Spinal cord (tissue), 10 donors: ENCODE results near the gene OLFM2. TPM values are rescaled to one million over a fixed set of nuclear protein-coding genes. Genes with fewer than 3 reads are reported as not detected.
A peak's percentile ranks its signal among the peaks of the same experiment; 100 is the strongest.

ENCODE experiments used
- DNase-seq, 6 donors: peaks; one replicate each; pipeline versions ENCODE4 v3.0.0 to v3.0.0-alpha.2; 2013 to 2015; ENCODE audit warnings: low spot score in 6 of 6, low read depth in 4 of 6
- H3K27ac ChIP-seq: one replicate; pipeline ENCODE4 v1.5.1; 2013; ENCODE audit warnings: low read depth, low read length, control low read depth
- H3K27me3 ChIP-seq: one replicate; pipeline ENCODE4 v1.6.1; 2013; ENCODE audit warnings: low read length; ENCODE audit not compliant: control insufficient read depth, insufficient read depth
- H3K36me3 ChIP-seq: one replicate; pipeline ENCODE4 v1.6.1; 2013; ENCODE audit warnings: low read length; ENCODE audit not compliant: control insufficient read depth, insufficient read depth
- H3K4me1 ChIP-seq: one replicate; pipeline ENCODE4 v1.6.1; 2013; ENCODE audit warnings: low read length; ENCODE audit not compliant: control insufficient read depth, insufficient read depth
- H3K4me3 ChIP-seq: one replicate; pipeline ENCODE4 v1.5.1; 2013; ENCODE audit warnings: low read depth, low read length, control low read depth
- H3K9me3 ChIP-seq: one replicate; pipeline ENCODE4 v1.6.1; 2013; ENCODE audit warnings: low read length; ENCODE audit not compliant: control insufficient read depth, insufficient read depth
- WGBS: methylation state at CpG from one replicate; pipeline ENCODE4 v1.1.5; 2013; ENCODE audit warnings: missing lambda C conversion rate; ENCODE audit not compliant: insufficient coverage; 5-methylcytosine and 5-hydroxymethylcytosine counted together
- polyA plus RNA-seq, 2 donors: library from polyadenylated mRNA; unstranded; fragments of 120-200 nt; gene quantifications; one replicate each; pipeline ENCODE4 v1.2.1, GENCODE V29; 2013; ENCODE audit not compliant: insufficient read length in 2 of 2
- total RNA-seq, 2 donors: library from RNA; depleted of rRNA in 1 of 2; stranded (reverse); fragments of 120-200 nt in 1 of 2; fragments of >200 nt in 1 of 2; gene quantifications; one replicate each; pipeline versions ENCODE4 v1.2.3 to v1.2.4, GENCODE V29; 2013 to 2014
- donor health status: healthy.

OLFM2 gene
- total and polyA plus RNA-seq, 4 donors, result 47.9 to 251 (median 158) TPM

DNA sequence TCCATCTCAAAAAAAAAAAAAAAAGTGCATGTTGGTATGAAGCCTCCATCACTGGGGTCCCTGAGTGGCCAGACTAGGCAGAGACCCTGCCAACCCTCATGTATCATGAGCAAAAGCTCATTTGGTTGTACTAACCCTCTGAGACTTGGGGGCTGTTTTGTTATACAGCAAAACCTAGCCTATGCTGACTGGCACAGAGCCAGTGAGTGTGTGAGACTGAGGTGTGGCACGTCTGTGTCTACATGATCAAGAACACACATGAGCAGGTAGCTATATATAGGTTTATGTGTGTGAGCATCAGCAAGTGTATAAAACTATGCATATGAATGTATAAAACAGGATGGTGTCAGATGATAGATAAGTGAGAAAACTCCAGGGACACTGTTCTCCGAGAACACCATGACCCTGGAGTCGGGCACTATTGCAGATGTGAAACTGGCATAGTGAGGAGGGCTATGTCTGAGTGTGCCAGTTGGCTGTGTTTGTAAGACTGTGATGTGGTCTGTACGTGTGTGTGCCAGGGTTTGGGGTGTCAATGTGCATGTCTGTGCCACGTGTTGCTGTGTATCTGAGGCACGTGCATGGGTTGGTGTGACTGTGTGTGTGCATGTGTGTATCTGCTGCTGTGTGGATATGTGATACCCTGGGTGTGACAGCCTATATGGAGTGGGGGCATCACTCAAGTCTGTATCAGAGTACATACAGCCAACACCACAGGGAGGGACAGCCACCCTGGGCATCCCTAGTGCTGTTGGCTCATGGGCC is 44.5 kb downstream of the OLFM2 start:
- no peak overlapping the region for H3K27ac ChIP-seq
- H3K9me3 ChIP-seq, result no peaks in the 10 kb centered on the region
- 81% methylated on average over 6 of the region's 6 CpGs for WGBS
- no peaks in the 10 kb centered on the region for H3K27me3 ChIP-seq
- no peak overlapping the region for H3K4me3 ChIP-seq
- peaks cover 16% of the 10 kb centered on the region for H3K36me3 ChIP-seq
- no peak for DNase-seq
- H3K4me1 ChIP-seq, result peaks cover 8% of the 10 kb centered on the region

DNA sequence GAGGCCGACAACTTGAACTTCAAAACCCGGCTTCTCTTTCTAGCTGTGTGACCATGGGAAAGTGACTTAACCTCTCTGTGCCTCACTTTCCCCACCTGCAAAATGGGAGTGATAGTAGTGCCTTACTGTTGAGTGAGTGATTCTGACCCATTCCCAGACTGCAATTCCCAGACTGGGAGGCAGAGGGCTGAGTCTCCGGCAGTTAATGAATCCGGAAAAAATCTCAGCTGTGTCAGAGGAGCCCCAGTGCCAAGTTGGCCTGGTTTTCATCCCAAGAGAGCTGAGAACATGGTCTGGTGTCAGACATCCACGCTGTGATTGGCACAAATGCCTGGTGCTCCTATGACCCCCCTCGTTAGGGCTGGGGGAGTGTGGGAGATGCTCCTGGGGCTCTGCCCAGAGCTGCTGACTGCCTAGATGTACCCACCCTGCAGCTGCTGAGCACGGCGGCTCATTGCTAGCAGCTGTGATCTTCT is 51.2 kb downstream of the OLFM2 start:
- H3K36me3 ChIP-seq, result peaks cover 8% of the 10 kb centered on the region
- H3K4me1 ChIP-seq, result peaks cover 29% of the 10 kb centered on the region
- no peak overlapping the region for H3K27ac ChIP-seq
- no peak overlapping the region for H3K4me3 ChIP-seq
- WGBS, result 21% methylated on average over 6 of the region's 8 CpGs
- H3K27me3 ChIP-seq, result no peaks in the 10 kb centered on the region
- peak in 3 of 6 donors; percentile 33 to 96 (median 79) for DNase-seq
- no peaks in the 10 kb centered on the region for H3K9me3 ChIP-seq

DNA sequence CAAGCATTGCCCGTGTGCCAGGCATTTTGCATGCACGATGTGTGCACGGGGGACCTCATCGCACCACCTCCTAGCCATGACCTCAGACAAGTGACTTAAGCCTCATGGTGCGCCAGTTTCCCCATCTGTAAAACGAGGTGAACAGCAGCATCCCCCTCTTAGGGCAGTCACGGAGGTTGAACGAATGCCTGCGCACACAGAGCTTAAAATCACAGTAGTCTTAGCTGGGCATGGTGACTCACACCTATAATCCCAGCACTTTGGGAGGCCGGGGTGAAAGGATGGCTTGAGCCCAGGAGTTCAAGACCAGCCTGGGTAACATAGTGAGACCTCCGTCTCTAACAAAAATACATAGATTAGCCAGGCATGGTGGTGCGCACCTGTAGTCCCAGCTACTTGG is 52.6 kb downstream of the OLFM2 start:
- Histone ChIP-seq H3K4me3 (no peak overlapping the region), H3K27ac (no peak overlapping the region), H3K9me3 (no peaks in the 10 kb centered on the region), H3K4me1 (peaks cover 25% of the 10 kb centered on the region), H3K36me3 (peaks cover 7% of the 10 kb centered on the region), H3K27me3 (no peaks in the 10 kb centered on the region)
- WGBS, result 52% methylated on average over 10 of the region's 12 CpGs
- DNase-seq, result no peak

DNA sequence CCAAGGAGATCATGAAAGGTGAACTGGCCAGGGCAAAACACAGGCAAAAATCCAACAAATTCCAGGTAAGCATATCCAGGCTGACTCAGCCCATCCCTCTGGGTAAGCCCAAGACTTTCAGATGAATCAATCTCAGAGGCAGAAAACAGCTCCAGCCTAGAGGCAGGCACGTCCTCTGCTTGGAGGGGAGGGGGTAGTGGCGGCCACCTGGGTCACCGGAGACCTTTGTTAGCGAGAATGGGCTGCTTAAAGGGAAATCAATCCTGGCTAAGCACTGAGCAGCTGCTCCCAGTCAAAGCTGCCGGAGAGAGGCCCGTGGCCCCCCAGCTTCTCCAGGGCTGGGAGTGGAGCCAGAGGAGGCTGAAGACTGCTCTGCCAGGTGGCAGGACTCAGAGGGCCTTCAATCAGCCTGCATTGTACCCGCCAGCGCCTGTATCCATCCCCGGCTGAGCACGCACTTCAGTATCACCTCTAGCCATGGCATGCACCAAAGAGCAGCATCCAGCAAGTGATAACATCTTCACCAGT is 53.0 kb downstream of the OLFM2 start:
- Histone ChIP-seq H3K36me3 (peaks cover 8% of the 10 kb centered on the region), H3K9me3 (no peaks in the 10 kb centered on the region), H3K27me3 (no peaks in the 10 kb centered on the region), H3K4me1 (peaks cover 25% of the 10 kb centered on the region), H3K4me3 (no peak overlapping the region), H3K27ac (no peak overlapping the region)
- DNase-seq, result peak in 2 of 6 donors; percentile 86 to 92
- 13% methylated on average over 10 of the region's 10 CpGs for WGBS

DNA sequence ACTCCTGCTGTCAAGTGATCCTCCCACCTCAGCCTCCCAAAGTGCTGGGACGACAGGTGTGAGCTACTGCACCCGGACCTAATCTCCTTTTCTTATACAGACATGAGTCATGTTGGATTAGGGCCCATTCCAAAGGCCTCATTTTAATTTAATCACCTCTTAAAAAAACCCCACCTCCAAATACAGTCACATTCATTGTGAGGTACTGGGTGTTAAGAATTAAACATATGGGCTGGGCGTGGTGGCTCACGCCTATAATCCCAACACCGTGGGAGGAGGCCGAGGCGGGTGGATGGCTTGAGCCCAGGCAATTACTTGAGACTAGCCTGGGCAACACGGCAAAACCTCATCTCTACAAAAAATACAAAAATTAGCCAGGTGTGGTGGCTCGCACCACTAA is 54.6 kb downstream of the OLFM2 start:
- 100% methylated on average over 1 of the region's 9 CpGs for WGBS
- Histone ChIP-seq H3K27me3 (no peaks in the 10 kb centered on the region), H3K27ac (no peak overlapping the region), H3K36me3 (peaks cover 2% of the 10 kb centered on the region), H3K4me3 (no peak overlapping the region), H3K9me3 (no peaks in the 10 kb centered on the region), H3K4me1 (peaks cover 25% of the 10 kb centered on the region)
- no peak for DNase-seq

DNA sequence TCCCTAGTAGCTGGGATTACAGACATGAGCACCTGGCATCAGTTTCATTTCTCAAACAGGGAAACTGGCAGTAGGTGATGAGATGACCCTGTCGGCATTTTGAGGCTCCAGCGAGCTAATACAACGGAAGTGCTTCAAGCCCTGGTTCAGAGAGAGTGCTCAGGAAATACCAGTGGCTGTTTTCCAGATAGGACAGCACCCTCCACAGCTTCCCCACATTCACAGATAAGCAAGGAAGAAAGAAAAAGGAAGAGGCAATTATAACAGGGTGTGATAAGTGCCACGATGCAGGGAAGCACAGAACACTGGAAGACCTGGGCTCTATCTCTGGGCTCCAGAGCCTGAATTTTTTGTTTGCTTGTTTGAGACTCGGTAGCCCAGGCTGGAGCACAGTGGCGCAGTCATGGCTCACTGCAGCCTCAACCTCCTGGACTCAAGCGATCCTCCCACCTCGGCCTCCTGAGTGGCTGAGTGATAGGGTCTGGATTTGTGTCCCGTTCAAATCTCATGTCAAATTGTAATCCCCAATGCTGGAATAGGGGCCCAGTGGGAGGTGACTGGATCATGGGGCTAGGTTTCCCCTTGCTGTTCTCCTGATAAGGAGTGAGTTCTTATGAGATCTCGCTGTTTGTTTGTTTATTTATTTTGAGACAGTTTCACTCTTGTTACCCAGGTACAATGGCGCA is 57.7 kb downstream of the OLFM2 start:
- peaks cover 7% of the 10 kb centered on the region for H3K36me3 ChIP-seq
- no peaks in the 10 kb centered on the region for H3K9me3 ChIP-seq
- no peaks in the 10 kb centered on the region for H3K27me3 ChIP-seq
- H3K4me1 ChIP-seq, result peaks cover 29% of the 10 kb centered on the region
- no peak overlapping the region for H3K4me3 ChIP-seq
- H3K27ac ChIP-seq, result no peak overlapping the region
- WGBS, result 92% methylated on average over 8 of the region's 11 CpGs
- DNase-seq, result no peak

DNA sequence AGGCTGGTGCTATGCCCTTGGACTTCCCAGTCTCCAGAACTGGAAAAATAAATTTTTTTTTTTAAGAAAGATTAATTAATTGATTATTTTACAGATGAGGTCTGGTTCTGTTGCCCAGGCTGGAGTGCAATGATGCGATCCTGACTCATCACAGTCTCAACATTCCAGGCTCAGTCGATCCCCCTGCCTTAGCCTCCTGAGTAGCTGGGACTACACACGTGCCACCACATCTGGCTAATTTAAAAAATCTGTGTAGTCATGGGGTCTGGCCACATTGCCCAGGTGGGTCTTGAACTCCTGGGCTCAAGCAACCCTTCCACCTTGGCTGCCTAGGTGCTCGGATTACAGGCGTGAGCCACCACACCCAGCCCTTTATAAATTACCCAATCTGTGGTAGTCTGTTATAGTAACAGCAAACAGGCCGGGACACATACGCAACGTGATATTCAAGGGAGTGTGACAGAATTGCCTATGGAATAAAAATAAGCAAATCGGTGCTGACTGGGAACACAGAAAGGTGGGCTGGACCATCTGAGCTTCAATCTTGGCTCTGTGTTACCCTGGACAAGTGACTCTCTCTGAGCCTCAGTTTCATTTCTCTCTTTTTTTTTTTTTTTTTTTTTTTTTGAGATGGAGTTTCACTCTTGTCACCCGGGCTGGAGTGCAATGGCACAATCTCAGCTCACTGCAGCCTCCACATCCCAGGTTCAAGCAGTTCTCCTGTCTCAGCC is 58.4 kb downstream of the OLFM2 start:
- H3K27ac ChIP-seq, result no peak overlapping the region
- WGBS, result 90% methylated on average over 7 of the region's 10 CpGs

DNA sequence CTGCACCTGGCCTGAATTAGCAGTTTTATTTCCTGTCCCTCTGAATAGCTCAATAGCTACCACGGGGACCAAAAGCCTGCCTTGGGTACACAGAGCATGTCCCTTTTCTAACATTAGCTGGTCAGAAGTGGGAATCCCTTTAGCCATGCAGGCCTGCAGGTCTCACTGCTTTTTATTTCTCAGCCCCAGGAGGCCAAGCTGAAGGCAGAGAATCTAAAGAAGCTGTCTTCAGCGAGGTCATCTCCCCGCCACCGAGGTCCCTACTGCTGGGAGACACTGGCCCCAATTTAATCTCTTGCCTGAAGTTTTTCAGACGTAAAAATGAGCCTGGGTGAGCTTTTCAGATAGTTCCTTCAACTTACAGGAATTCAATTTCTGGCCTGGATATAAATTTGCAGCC is 60.5 kb downstream of the OLFM2 start:
- 42% methylated on average over 3 of the region's 5 CpGs for WGBS
- Histone ChIP-seq H3K36me3 (peaks cover 21% of the 10 kb centered on the region), H3K9me3 (no peaks in the 10 kb centered on the region), H3K4me1 (peaks cover 15% of the 10 kb centered on the region), H3K4me3 (no peak overlapping the region), H3K27ac (no peak overlapping the region), H3K27me3 (no peaks in the 10 kb centered on the region)
- peak in 1 of 6 donors; percentile 47 for DNase-seq

More for the DNA sequence above, 58.4 kb downstream of the OLFM2 start:
- Histone ChIP-seq H3K9me3 (no peaks in the 10 kb centered on the region), H3K4me1 (peaks cover 22% of the 10 kb centered on the region), H3K36me3 (peaks cover 7% of the 10 kb centered on the region), H3K27me3 (no peaks in the 10 kb centered on the region), H3K4me3 (no peak overlapping the region)
- no peak for DNase-seq

DNA sequence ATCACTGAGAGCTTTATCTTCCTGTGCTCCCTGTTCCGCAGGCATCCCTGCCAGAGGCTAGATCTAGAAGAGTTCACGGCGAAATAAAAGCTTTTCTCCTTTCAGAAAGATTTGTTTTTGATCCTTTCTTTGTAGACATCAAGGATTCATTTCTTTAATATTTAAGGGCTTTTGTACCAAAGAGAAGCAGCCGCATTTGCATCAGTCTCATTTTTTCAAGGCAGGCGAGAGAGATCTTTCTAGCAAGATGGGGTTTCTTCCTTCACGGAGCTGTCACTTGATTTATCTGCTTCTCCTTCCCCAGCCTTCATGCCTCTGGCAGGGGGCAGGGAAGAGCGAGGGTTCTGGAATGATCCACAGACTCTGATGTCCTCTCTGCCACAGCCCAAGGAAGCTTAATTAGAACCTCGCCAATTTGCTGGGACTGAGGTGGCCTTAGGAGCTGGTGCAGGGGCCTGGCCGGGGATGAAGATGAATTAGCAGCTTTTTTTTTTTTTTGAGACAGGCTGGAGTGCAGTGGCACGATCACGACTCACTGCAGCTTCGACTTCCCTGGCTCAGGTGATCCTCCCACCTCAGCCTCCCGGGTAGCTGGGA is 61.2 kb downstream of the OLFM2 start:
- no peaks in the 10 kb centered on the region for H3K9me3 ChIP-seq
- no peak overlapping the region for H3K27ac ChIP-seq
- WGBS, result 35% methylated on average over 4 of the region's 13 CpGs

More for the DNA sequence above, 61.2 kb downstream of the OLFM2 start:
- no peaks in the 10 kb centered on the region for H3K27me3 ChIP-seq
- H3K36me3 ChIP-seq, result peaks cover 28% of the 10 kb centered on the region
- peak in 1 of 6 donors; percentile 79 for DNase-seq
- no peak overlapping the region for H3K4me3 ChIP-seq
- H3K4me1 ChIP-seq, result peaks cover 14% of the 10 kb centered on the region
